DOHH2 (cell line): Measurements from ENCODE around the gene PDE11A.

Experiments
- EZH2phosphoT487 ChIP-seq: fragments of 200-600 bp; sonication (generic); IDR thresholded peaks from 2 replicates; pipeline ENCODE4 v1.6.1; 2017; ENCODE audit warnings: borderline replicate concordance, mild to moderate bottlenecking, antibody characterized with exemption, low read length, moderate library complexity, mixed read lengths
- TF ChIP-seq, protein P1 (sequence below): fragments of 200-600 bp; sonication (generic); IDR thresholded peaks from one replicate; pipeline ENCODE4 v1.5.1; 2014; ENCODE audit warnings: antibody characterized with exemption, mild to moderate bottlenecking, low read depth, low read length; ENCODE audit not compliant: poor library complexity, severe bottlenecking

DNA sequence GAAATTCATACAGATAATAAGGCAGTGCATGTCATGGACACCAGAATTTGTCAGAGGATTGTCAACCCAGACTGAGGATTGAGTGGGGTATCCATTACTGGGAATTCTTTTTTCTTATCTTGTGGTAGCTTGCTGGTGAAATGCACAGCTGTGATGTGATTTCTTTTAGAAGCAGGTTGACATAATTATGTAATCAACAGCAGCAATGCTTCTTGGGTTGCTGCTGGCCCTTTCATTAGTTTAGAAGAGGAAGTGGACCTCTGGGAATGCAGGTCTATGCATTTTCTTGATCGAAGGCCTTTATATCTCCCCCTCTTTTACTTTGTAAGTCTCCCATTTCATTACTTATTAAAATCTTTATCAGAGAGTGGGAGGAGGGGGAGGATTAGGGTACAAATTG, 360.1 kb downstream of the PDE11A start:
- TF ChIP-seq, protein P1, sequence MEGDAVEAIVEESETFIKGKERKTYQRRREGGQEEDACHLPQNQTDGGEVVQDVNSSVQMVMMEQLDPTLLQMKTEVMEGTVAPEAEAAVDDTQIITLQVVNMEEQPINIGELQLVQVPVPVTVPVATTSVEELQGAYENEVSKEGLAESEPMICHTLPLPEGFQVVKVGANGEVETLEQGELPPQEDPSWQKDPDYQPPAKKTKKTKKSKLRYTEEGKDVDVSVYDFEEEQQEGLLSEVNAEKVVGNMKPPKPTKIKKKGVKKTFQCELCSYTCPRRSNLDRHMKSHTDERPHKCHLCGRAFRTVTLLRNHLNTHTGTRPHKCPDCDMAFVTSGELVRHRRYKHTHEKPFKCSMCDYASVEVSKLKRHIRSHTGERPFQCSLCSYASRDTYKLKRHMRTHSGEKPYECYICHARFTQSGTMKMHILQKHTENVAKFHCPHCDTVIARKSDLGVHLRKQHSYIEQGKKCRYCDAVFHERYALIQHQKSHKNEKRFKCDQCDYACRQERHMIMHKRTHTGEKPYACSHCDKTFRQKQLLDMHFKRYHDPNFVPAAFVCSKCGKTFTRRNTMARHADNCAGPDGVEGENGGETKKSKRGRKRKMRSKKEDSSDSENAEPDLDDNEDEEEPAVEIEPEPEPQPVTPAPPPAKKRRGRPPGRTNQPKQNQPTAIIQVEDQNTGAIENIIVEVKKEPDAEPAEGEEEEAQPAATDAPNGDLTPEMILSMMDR, result no peak
- TF ChIP-seq EZH2phosphoT487, result no peak
